H1 (cell line): Measurements from ENCODE around the gene TMCC3. TPM values are rescaled to one million over a fixed set of nuclear protein-coding genes. Genes with fewer than 3 reads are reported as not detected.

Source experiments
- ASH2L ChIP-seq: fragments of 200-600, 300-600 bp; sonication (generic); IDR thresholded peaks from one replicate; pipeline ENCODE4 v1.7.1; 2017; ENCODE audit warnings: low read length
- NANOG ChIP-seq: IDR thresholded peaks from 2 replicates; pipeline ENCODE4 v1.6.1; 2011; ENCODE audit warnings: low read length, low read depth, mild to moderate bottlenecking, inconsistent platforms; ENCODE audit not compliant: insufficient read depth, poor library complexity, severe bottlenecking
- NRF1 ChIP-seq: IDR thresholded peaks from 2 replicates; pipeline ENCODE4 v1.6.1; 2011; ENCODE audit warnings: mild to moderate bottlenecking, low read depth, low read length, improper control_type of control experiment
- RFX5 ChIP-seq: IDR thresholded peaks from 2 replicates; pipeline ENCODE4 v1.6.1; 2011; ENCODE audit warnings: low read depth, low read length, improper control_type of control experiment, borderline replicate concordance
- SP4 ChIP-seq: IDR thresholded peaks from 2 replicates; pipeline ENCODE4 v1.6.1; 2012; ENCODE audit warnings: low read length, inconsistent platforms
- TCF12 ChIP-seq: IDR thresholded peaks from 2 replicates; pipeline ENCODE4 v1.6.1; 2011; ENCODE audit warnings: low read depth, mild to moderate bottlenecking, low read length
- polyA plus RNA-seq, 7 experiments: library from polyadenylated mRNA; depleted of rRNA in 3 of 7; stranded (reverse) in 5 of 7; unstranded in 2 of 7; fragments of >200 nt in 5 of 7; fragments of 200-250 nt in 2 of 7; gene quantifications; 1 replicate in 5 of 7; 2 replicates in 1 of 7; 4 replicates in 1 of 7; pipeline versions ENCODE4 v1.2.1 to v1.2.3, GENCODE V29; 2011 to 2013; ENCODE audit warnings: missing spikeins in 2 of 7, mixed read lengths in 2 of 7
- total RNA-seq: library from RNA; stranded (reverse); fragmentation: NEBNext Ultra II Directional; extraction: Animal tissue kit (Norgen Biotek cat#: 25700); gene quantifications from 2 replicates; pipeline ENCODE4 v1.2.1, GENCODE V29; 2021
- TF ChIP-seq, protein P1 (sequence below): IDR thresholded peaks from 2 replicates; pipeline ENCODE4 v1.6.1; 2012; ENCODE audit warnings: inconsistent platforms

The TMCC3 gene
- total and polyA plus RNA-seq, 2 of the 8 experiments (the other 6 are each of a cell fraction or from before 2014, with no cell fraction given) = 1.7 to 4.1 TPM

DNA sequence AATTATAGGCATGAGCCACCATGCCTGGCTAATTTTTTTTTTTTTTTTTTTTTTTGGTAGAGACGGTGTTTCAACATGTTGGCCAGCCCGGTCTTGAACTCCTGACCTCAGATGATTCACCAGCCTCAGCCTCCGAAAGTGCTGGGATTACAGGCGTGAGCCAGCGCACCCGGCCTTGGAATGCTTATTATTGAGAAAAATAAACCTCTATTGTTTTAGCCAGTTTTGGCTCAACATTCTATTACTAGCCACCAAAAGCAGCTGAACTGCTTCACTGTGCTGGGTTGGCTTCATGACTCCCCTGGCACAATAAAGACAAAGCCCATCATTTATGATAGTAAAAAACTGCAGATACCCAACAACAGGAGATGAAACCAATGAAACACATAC is 97.2 kb downstream of the TMCC3 start (continued):
- TF ChIP-seq, protein P1, sequence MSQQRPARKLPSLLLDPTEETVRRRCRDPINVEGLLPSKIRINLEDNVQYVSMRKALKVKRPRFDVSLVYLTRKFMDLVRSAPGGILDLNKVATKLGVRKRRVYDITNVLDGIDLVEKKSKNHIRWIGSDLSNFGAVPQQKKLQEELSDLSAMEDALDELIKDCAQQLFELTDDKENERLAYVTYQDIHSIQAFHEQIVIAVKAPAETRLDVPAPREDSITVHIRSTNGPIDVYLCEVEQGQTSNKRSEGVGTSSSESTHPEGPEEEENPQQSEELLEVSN = no peak
- TF ChIP-seq ASH2L (no peak), NRF1 (no peak), SP4 (no peak), RFX5 (no peak), TCF12 (no peak), NANOG (no peak)
